GM21825 (cell line): ENCODE data around the gene CRYAA.
"Not testable (repeated sequence)": the region's sequence is repeated elsewhere in the genome, so short reads cannot be mapped to it uniquely, and the experiment has no call there.

ENCODE experiments used
- ATAC-seq: cut with Tn5 transposase; IDR thresholded peaks from one replicate; pipeline ENCODE4 v1.9.1; 2021; ENCODE audit warnings: mild to moderate bottlenecking, moderate library complexity; ENCODE audit not compliant: unreplicated experiment

The CRYAA gene

DNA sequence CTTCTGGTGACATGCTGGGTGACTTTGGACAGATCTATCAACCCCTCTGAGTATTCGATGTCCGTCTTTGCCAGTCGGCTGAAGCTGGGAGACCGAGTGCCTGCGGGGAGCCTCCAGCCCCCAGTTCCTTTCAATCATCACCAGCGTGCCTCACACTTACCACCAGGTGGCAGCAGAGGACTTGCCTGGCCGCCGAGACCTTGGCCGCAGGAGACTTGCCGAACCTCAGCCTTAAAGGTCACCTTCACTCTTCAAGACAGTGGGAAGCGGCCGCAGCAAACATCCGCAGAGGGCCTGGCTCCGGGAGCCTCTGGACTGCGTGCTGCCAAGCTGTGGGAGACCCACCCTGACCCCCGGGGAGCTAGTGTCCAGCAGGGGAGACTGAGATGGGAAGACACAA lies 7.8 kb downstream of the CRYAA start:
- not testable (repeated sequence) for ATAC-seq

DNA sequence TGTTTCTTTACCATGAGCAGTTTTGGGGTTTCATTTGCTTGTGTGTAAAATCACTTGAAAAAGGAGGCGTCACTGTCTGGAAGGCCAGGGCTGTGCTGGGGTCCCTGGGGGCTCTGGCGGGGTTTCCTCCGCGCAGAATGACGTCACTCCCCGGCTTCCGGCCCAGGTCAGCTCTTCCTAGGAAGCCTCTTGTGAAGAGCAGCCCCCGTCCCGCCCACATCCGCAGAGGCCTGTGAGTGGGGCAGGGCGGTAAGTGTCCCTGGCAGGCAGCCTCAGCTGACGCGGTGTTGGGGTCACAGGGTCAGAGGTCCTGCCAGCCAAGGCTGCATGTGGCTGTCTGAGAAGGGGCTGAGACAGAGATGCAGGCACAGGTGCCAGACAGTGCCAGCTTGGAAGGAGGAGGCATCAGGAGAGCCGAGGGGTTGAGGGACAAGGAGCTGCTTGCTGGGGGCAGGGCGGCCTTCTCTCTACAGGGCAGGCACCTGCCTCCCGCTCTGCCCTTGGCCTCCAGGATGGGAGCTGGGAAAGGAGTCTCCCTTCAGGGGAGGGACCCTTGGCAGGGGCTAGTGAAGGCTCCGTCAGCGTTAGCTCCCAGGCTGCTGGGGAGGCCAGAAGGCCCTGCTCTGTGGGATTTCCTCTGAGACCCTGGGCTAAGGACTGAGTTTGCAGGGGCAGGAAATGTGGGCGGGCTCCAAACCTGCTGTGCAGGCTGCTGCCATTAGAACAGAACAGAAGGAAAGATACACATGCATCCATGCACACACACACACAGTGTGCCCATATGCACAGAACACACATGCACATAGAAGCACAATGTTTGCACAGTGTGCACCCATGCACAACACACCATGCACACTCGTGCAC lies 8.5 kb downstream of the CRYAA start:
- ATAC-seq, result not testable (repeated sequence)

DNA sequence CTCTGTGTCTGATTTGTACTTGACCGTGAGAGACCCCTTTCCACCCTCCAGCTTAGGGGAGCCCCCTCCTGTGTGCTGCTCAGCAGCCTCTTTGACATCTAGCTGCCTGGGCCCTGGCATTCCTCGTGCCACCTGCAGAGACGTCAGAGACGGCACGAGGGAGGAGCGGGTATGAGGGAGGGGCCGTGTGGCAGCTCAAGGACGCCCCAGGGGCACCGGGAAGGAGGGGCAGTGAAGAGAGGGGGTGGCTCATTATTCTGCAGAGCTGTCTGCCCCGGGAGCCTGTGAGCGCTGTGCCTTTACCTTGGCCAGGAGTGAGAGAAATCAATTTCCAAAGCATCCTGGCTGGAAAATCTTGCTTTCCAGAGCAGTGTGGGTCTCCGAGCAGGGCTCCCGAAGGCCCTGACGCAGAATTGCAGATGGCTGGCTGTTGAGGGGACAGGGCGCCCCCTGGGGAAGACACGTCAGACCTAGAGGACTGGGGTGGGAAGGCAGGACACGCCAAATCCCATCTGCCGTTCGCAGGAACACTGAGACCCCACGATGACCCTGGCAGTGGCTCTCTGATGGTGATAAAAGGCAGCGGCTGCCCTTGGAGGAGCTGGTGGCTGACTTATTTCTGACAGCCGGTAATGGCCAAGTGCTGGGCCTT lies 9.5 kb downstream of the CRYAA start:
- ATAC-seq, result not testable (repeated sequence)

DNA sequence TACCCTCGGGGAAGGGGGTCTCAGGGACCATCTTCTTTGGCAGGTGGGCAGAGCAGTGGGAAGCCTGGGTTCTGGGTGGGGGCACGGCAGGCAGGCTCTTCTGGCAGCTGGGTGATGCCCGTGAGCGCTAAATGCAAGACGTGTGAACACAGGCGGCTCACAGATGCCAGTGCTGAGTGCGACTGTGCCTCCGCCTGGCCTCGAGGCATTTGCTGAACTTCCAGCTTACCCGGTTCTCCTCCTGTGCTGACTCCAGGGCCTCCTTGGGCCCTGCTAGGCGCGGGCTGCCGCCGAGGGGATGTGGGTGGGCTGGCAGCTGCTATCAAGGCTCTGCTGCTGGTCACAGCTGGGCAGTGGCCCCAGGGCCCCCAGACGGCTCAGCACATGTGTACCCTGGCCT lies 12.2 kb downstream of the CRYAA start:
- ATAC-seq, result not testable (repeated sequence)

DNA sequence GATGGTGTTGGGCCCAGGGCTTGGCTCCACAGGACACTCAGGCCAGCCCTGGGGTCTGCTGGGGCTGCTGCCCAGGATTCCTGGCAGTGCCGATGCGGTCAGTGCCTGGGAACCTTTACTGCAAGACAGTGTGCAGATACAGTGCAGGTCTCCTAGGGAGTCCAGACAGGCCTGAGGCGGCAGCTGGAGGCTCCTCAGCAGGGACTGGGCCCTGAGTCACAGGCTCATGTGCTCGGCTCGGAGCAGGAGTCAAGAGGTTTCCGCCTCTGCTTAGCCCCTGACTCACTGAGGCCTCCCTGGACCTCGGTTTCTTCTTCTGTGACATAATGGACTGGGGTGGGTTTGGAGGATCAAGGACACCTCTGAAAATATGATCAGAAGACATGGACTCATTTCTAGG lies 18.5 kb downstream of the CRYAA start:
- not testable (repeated sequence) for ATAC-seq

DNA sequence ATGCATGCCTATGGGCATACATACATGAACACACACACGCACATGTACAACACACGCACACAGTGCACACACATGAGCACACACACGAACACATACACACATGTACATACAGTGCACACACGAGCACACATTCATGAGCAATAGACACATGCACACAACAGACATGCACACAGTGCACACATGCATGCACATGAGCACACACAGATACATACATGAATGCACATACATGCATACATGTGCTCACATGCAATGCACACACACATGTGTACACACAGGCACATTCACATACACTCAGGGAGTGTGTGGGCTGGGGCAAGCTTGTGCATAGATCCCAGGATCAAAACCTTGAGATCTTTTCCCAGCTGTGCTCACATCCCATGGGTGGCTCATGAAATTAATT lies 18.9 kb downstream of the CRYAA start:
- no peak for ATAC-seq

DNA sequence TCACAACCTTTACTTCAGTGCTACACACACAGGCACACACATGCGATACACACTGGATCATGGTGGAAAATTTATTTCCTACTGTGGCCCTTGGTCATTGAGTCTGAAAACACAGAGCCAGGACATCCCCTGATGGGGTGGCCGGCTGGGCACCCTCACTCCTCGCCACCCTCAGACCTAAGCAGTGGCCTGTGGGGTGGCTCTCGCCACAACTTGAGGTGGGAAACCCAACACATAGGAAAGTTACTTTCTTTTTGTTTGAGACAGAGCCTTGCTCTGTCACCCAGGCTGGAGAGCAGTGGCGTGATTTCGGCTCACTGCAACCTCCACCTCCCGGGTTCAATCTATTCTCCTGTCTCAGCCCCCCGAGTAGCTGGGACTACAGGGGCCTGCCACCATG lies 19.4 kb downstream of the CRYAA start:
- no peak for ATAC-seq

DNA sequence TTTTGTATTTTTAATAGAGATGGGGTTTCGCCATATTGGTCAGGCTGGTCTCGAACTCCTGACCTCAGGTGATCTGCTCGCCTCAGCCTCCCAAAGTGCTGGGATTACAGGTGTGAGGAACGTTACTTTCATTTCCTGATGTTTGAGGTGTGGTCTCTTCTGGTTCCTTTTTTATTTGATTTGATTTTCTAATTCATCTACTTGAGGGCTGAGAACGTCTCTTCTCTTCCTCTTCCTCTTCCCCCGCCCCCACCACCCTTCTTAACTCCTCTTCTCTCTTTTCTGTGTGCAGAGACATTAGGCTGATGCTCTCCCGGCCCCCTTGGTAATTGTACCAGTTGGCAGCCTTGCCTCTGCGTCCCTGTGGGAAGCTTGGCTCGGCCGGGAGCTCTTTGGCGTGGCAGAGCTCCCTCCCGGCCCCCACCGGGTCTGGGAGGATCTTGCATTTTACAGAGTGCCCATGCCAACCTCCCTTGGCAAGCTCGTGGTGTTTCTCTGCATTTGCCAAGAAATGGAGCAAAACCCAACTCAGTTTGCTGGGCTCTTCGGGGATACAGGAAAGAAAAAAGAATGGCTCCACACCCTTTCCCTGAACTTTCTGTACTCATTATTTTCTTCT lies 19.9 kb downstream of the CRYAA start:
- no peak for ATAC-seq

DNA sequence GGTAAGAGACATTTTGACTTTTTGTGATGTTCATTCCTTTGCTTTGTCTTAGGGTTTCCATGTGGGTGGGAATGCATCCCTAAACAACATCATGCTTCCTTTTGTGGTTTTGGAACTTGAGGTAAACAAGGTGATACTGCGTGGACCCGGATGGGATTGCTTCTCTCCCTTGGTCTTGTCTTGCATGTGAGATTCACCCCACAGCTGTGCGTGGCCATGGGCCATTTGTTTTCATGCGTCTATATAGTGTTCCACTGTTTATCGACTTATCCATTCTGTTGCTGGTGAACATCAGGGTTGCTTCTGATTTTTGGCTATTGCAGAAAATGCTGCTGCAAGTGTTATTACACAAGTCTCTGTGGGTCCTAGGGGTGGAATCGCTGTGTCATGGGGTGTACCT lies 21.1 kb downstream of the CRYAA start:
- no peak for ATAC-seq

DNA sequence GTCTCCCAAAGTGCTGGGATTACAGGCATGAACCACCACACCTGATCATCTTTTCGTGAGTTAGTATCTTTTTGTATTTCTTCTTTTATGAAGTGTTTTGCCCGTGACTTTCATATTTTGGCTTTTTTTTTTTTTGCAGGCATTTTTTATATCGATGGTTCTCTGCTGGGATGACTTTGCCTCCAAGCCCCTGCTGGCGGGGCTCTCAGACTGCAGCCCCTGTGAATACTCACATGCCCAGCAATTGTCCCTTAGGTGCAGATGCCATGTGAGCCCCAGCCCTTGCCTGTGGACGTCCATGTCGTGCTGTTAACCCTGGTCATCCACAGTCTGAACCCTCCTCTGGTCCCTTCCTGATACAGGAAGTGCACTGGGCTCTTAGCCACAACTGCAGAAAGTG lies 21.7 kb downstream of the CRYAA start:
- no peak for ATAC-seq

DNA sequence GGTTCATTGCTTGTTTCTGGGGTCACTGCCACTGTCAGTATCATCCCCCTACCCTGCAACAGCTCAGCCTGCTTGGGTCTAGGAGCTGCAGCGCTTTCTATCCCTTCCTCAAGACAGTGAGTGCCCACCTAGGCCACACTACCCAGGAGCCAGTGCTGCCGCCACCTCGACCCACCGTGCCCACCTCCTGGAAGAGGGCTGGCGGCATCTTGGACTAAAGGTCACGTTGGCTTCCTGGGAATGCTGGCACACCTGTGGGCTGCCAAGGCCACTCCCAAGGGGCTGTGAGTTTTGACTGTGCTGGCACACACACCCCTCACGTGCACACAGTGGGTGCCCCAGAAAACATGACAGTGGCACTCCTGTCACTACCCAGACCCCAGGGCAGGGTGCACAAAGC lies 22.1 kb downstream of the CRYAA start:
- no peak for ATAC-seq

DNA sequence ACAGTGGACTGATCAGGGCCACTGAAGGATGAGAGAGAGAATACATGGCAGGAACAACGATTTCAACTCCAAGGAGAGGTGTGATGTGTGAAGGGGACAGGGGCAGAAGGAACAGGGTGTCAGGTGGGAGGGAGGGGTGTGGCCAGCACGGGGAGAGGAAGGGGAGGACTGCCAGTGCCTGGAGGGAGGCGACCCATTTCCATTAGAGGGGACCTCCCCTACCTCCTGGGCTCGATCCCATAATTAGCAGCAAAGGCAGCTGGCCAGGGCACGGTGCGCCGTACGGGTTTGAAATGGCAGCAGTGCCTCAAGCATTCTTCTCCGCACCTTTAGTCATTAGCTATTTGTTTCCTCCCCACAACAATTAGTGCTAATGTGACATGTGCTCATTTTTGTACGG lies 22.7 kb downstream of the CRYAA start:
- no peak for ATAC-seq

DNA sequence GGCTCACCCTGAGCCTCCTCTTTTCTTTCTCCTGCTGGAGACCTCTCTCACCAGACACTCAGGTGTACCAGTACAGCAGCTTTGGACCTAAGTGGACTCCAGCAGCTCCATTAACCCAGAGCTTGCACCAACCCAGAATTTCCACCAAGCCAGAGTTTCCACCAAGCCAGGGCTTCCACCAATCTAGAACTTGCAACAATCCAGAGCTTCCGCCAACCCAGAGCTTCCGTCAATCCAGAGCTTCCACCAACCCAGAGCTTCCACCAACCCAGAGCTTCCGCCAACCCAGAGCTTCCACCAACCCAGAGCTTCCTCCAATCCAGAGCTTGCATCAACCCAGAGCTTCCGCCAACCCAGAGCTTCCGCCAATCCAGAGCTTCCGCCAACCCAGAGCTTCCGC lies 23.2 kb downstream of the CRYAA start:
- ATAC-seq, result no peak

DNA sequence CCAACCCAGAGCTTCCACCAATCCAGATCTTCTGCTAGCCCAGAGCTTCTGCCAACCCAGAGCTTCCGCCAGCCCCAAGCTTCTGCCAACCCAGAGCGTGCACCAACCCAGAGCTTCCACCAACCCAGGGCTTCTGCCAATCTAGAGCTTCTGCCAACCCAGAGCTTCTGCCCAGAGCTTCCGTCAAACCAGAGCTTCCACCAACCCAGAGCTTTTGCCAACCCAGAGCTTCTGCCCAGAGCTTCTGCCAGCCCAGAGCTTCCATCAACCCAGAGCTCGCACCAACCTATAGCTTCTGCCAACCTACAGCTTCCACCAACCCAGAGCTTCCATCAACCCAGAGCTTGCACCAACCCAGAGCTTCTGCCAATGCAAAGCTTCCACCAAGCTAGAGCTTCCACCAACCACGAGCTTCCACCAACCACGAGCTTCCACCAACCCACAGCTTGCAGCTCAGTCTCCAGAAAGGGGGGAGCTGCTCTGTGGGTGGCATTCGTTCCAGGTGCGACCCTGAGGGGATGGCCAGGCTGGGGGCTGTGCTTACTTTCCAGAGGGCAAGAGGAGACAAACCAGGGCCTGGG lies 23.8 kb downstream of the CRYAA start:
- no peak for ATAC-seq

DNA sequence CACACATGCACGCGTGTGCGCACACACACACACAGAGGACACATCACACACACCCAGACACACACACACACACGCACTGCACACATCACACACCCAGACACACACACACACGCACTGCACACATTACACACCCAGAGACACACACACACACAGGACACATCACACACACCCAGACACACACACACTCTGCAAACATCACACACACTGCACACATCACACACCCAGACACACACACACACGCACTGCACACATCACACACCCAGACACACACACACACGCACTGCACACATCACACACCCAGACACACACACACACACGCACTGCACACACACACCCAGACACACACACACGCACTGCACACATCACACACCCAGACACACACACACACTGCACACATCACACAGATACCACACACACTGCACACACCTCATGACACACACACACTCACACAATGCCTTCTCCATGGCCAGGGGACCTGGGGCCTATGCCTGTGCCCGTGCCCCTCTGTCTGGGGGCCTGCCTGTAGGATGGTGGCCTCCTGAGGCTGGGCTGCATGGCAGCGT lies 24.4 kb downstream of the CRYAA start:
- ATAC-seq, result no peak

DNA sequence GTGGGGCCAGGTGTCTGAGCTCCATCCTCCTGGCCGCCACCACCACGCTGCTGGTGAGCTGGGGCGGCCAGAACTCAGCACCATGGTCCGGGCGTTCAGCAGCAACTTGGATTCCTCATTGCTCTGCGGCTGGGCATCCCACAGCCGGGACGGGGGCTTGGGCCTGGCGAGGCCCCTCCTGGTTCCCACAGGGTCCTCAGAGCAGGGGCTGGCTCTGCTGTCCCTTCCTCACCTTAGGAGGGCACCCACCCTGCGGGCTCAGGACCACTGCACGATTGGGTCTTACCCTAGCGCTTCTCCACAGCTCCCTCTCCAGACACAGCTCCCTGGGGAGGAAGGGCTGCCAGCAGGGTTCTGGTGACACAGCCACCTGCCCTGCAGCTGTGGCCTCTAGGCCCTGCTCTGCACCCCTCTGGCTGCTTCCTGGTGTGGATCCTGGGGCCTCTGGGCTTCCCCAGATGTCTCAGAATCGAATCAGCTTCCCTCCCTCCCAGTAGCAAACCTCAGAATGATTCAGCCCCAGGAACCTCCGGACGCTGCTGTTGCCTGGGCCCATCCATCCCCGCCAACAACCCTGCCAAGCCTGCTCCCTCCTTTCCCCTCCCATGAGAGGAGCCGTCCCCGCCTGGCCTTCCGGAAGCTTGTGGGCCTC lies 25.0 kb downstream of the CRYAA start:
- ATAC-seq, result no peak

DNA sequence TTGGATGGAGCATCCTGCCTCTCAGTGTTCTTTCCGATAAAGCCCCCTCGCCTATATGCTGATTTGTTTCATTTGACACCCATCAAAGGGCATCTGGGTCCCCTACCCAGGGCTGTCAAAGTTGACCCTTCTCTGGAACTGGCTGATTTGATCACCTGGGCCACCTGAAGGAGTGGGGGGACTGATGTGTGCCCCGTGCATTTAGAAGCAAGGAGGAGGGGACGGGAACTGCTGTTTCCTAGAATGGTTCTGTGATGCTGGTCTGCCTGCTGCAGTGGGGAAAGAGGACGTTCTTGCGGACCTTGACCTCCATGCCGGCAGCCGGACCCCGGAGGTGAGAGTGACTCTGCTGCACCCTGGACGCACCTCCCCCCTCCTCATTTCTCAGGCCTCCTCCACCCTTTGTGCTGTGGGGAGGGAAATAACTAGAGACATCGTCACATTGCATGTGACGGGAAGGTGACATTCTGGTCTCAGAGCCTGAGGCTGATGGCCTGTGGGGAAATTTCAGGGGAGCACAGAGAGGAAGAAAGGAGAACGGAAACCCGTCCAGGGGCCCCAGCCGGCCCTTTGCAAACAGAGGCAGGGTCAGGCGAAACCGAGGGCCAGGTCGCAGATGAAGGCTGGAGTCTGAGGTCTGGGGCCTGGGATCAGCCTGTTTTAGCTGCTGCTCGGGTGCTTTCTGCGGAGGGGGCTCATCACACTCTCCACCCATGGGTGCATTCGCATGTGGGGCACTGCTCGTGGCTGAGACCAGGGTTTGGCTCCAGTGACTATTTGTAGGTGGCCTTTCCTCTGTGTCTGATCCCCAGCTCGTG lies 25.7 kb downstream of the CRYAA start:
- no peak for ATAC-seq

DNA sequence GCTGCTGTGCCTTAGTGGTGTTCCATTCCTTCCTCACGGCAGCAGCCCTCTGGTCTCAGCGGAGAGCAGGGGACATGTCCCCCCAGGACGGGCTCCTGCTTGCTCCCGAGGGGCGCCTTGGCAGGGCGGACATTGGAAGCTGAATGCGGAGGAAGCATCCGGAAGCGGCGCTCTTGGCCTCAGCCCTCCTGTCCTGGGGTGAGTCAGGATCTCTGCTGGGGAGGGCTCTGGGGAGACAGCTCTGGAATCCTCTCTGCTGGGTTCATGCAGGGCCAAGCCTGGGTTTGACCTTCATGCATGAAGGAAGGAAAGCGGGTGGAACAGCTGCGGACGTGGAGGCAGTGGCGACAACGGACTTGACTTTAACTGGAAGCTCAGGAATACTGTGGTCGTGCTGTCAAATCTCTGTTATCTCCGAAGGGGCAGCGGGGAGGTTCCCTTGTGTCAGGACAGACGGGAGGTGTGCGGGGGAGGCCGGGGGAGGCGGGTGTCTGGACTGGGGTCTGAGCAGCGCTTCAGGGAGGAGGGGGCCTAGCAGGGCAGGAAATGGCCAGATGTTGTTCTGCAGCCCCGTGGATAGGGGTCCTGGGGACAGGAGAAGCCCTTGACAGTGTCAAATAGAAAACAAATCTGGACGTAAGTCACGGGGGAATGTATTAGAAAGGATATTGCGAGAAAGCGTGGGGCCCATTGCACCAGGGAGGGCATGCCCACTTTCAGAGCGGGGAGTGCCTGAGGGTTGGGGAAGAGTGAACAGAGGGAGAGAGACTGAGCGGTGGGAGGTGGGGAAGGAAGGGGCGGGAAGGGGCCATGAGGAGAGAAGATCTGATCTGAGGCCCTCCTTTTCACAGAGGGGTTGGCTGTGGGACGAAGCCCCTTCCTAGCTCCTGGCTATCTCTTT lies 26.6 kb downstream of the CRYAA start:
- ATAC-seq, result no peak

DNA sequence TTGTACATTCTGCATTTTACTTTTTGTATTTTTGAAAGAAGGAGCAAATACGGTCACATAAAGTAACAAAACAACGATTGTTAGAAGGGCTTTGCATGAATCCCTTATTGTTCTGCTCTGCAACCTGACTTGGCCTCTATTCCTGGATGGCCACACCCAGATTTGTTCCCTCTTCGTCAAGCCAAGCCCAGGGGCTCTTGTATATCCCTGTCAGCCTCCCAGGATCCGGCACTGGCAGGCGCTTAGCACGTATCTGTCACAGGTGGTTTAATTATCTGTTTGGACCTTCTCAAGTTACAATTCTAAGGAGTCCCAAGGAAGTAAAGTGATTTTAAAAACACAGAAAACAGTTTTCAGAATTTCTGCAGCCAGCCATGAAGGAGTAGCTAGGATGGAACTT lies 28.0 kb downstream of the CRYAA start:
- ATAC-seq, result no peak
